Measurements from ENCODE around the gene USP17L11. TPM values are rescaled to one million over a fixed set of nuclear protein-coding genes. Genes with fewer than 3 reads are reported as not detected.
"Not testable (repeated sequence)": the region's sequence is repeated elsewhere in the genome, so short reads cannot be mapped to it uniquely, and the experiment has no call there.

The USP17L11 gene
- total RNA-seq = not detected
- polyA plus RNA-seq = not detected

DNA sequence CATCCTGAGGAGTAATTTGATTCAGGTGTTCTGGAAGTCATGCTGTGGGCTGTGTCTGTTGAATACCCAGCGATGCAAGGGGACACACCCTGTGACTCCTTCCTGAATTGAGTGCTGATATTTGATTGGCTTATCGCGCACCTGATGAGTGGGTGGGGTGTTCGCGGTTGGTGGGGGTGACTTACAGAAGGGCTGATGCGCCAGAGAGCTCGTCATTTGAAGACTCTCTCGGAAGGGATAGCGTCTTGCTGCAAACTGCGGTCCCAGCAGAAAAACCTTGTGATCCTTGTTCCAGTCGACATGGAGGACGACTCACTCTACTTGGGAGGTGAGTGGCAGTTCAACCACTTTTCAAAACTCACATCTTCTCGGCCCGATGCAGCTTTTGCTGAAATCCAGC lies at the start of gene USP17L11:
TSS of gene USP17L11 (plus strand) at position 301 of the 400 bp plus-strand sequence. CDS start at position 301, 0 bp downstream.
- not testable (repeated sequence) for ATAC-seq (ENCODE audit: low read depth in 2 of 2); H3K27me3 ChIP-seq (ENCODE audit: control insufficient read depth, insufficient read depth, low read length); H3K36me3 Mint-ChIP-seq; H3K4me3 Mint-ChIP-seq; DNase-seq; H3K4me3 ChIP-seq (ENCODE audit: low read depth, low read length); H3K36me3 ChIP-seq (ENCODE audit: control insufficient read depth, insufficient read depth, low read length); H3K27ac Mint-ChIP-seq; H3K9me3 ChIP-seq (ENCODE audit: control insufficient read depth in 2 of 2, low read length in 2 of 2); H3K4me1 Mint-ChIP-seq; H3K27me3 Mint-ChIP-seq; H3K27ac ChIP-seq (ENCODE audit: insufficient read depth, low read length, poor library complexity, severe bottlenecking); H3K9me3 Mint-ChIP-seq; H3K4me1 ChIP-seq (ENCODE audit: control insufficient read depth, insufficient read depth, low read length, poor library complexity, severe bottlenecking)

GRCh38 chr4:9165990-9166389 lies 49.2 kb upstream of the USP17L11 start:
- not testable (repeated sequence) for ATAC-seq (ENCODE audit: low read depth in 2 of 2); H3K27me3 ChIP-seq (ENCODE audit: control insufficient read depth, insufficient read depth, low read length); H3K4me3 ChIP-seq (ENCODE audit: low read depth, low read length); H3K9me3 ChIP-seq (ENCODE audit: control insufficient read depth in 2 of 2, low read length in 2 of 2); H3K36me3 ChIP-seq (ENCODE audit: control insufficient read depth, insufficient read depth, low read length); H3K27ac Mint-ChIP-seq; H3K4me1 ChIP-seq (ENCODE audit: control insufficient read depth, insufficient read depth, low read length, poor library complexity, severe bottlenecking); H3K27ac ChIP-seq (ENCODE audit: insufficient read depth, low read length, poor library complexity, severe bottlenecking); H3K9me3 Mint-ChIP-seq; DNase-seq; H3K4me1 Mint-ChIP-seq; H3K36me3 Mint-ChIP-seq; H3K27me3 Mint-ChIP-seq
- H3K4me3 Mint-ChIP-seq = peak overlapping the region in 1 of 4 donors; percentile 32

DNA sequence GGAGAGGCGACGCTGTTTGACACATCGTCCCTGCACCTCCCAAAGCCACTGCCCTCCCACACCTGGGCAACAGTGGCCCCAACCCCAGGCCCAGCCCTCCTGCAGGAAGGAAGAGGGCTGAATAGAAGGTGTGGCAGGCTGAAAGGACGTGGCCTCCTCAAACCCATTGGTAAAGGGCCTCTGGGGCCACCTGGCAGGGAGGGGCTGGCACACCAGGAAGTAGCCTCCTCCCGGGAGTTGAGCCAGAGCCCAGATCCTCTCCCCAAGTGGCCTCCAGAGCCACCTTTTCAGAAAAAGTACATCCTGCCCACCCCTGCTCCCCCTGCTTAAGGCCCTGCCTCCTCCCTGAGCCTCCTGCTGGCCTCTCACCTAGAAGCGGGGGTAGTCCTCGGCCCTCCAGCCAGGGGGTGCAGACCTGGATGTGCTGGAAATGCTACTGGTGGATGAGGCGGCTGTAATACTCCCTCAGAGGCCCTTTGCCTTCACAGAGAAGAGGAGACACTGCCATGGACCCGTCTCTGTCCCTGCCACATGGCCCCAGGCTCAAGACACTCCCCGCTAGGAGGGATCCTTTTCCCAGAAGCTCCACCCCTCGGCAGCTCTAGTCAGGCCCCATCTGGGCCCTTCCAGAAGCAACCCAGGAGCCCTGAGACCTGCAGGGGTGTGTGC lies 45.3 kb upstream of the USP17L11 start, which contains the start of gene FAM90A26:
TSS of gene FAM90A26 (plus strand) at position 619 of the 669 bp plus-strand sequence. CDS start 2,764 bp downstream, outside the sequence.
- not testable (repeated sequence) for H3K27me3 ChIP-seq (ENCODE audit: control insufficient read depth, insufficient read depth, low read length); H3K9me3 ChIP-seq (ENCODE audit: control insufficient read depth in 2 of 2, low read length in 2 of 2); H3K9me3 Mint-ChIP-seq; H3K4me1 ChIP-seq (ENCODE audit: control insufficient read depth, insufficient read depth, low read length, poor library complexity, severe bottlenecking); ATAC-seq (ENCODE audit: low read depth in 2 of 2); H3K4me1 Mint-ChIP-seq; H3K4me3 ChIP-seq (ENCODE audit: low read depth, low read length); H3K36me3 Mint-ChIP-seq; H3K27ac ChIP-seq (ENCODE audit: insufficient read depth, low read length, poor library complexity, severe bottlenecking); H3K27ac Mint-ChIP-seq; DNase-seq; H3K27me3 Mint-ChIP-seq; H3K36me3 ChIP-seq (ENCODE audit: control insufficient read depth, insufficient read depth, low read length); H3K4me3 Mint-ChIP-seq

DNA sequence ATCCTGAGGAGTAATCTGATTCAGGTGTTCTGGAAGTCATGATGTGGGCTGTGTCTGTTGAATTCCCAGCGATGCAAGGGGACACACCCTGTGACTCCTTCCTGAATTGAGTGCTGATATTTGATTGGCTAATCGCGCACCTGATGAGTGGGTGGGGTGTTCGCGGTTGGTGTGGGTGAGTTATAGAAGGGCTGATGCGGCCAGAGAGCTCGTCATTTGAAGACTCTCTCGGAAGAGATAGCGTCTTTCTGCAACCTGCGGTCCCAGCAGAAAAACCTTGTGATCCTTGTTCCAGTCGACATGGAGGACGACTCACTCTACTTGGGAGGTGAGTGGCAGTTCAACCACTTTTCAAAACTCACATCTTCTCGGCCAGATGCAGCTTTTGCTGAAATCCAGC lies 4.8 kb upstream of the USP17L11 start, which contains the start of gene USP17L10:
TSS of gene USP17L10 (plus strand) at position 301 of the 400 bp plus-strand sequence. CDS start at position 301, 0 bp downstream.
- DNase-seq; ATAC-seq (ENCODE audit: low read depth in 2 of 2); H3K4me3 Mint-ChIP-seq; H3K9me3 Mint-ChIP-seq; H3K27me3 ChIP-seq (ENCODE audit: control insufficient read depth, insufficient read depth, low read length); H3K27ac ChIP-seq (ENCODE audit: insufficient read depth, low read length, poor library complexity, severe bottlenecking); H3K4me1 Mint-ChIP-seq; H3K9me3 ChIP-seq (ENCODE audit: control insufficient read depth in 2 of 2, low read length in 2 of 2); H3K27ac Mint-ChIP-seq; H3K27me3 Mint-ChIP-seq; H3K4me1 ChIP-seq (ENCODE audit: control insufficient read depth, insufficient read depth, low read length, poor library complexity, severe bottlenecking); H3K4me3 ChIP-seq (ENCODE audit: low read depth, low read length); H3K36me3 ChIP-seq (ENCODE audit: control insufficient read depth, insufficient read depth, low read length); H3K36me3 Mint-ChIP-seq: not testable (repeated sequence)

DNA sequence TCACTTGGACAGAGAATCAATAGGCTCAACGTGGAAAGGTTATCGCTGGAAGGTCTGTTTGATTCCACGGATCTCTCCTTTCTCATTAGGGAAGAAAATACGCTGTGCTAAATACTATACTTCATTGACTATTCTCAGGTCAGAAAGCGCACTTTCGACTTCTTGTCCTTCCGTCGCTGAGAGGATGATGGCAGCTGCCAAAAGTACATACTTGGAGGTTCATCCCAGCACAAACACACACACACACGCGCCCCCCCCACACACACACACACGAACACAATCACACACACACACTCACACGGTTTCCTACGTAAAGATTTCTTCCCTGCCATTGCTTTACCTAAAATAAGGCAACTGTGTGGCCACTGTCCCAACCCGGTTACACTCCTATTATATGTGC lies 504 bp upstream of the USP17L11 start:
- H3K36me3 ChIP-seq (ENCODE audit: control insufficient read depth, insufficient read depth, low read length); H3K4me1 ChIP-seq (ENCODE audit: control insufficient read depth, insufficient read depth, low read length, poor library complexity, severe bottlenecking); ATAC-seq (ENCODE audit: low read depth in 2 of 2); H3K27ac Mint-ChIP-seq; H3K9me3 Mint-ChIP-seq; H3K36me3 Mint-ChIP-seq; H3K4me1 Mint-ChIP-seq; H3K4me3 Mint-ChIP-seq; H3K27me3 Mint-ChIP-seq; H3K4me3 ChIP-seq (ENCODE audit: low read depth, low read length); H3K27me3 ChIP-seq (ENCODE audit: control insufficient read depth, insufficient read depth, low read length); DNase-seq; H3K9me3 ChIP-seq (ENCODE audit: control insufficient read depth in 2 of 2, low read length in 2 of 2); H3K27ac ChIP-seq (ENCODE audit: insufficient read depth, low read length, poor library complexity, severe bottlenecking): not testable (repeated sequence)

DNA sequence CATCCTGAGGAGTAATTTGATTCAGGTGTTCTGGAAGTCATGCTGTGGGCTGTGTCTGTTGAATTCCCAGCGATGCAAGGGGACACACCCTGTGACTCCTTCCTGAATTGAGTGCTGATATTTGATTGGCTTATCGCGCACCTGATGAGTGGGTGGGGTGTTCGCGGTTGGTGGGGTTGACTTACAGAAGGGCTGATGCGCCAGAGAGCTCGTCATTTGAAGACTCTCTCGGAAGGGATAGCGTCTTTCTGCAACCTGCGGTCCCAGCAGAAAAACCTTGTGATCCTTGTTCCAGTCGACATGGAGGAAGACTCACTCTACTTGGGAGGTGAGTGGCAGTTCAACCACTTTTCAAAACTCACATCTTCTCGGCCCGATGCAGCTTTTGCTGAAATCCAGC lies 4.6 kb downstream of the USP17L11 start, which contains the start of gene USP17L12:
TSS of gene USP17L12 (plus strand) at position 301 of the 400 bp plus-strand sequence. CDS start at position 301, 0 bp downstream.
- H3K4me1 ChIP-seq (ENCODE audit: control insufficient read depth, insufficient read depth, low read length, poor library complexity, severe bottlenecking); ATAC-seq (ENCODE audit: low read depth in 2 of 2); H3K27me3 ChIP-seq (ENCODE audit: control insufficient read depth, insufficient read depth, low read length); DNase-seq; H3K27ac ChIP-seq (ENCODE audit: insufficient read depth, low read length, poor library complexity, severe bottlenecking); H3K36me3 ChIP-seq (ENCODE audit: control insufficient read depth, insufficient read depth, low read length); H3K36me3 Mint-ChIP-seq; H3K27me3 Mint-ChIP-seq; H3K27ac Mint-ChIP-seq; H3K9me3 ChIP-seq (ENCODE audit: control insufficient read depth in 2 of 2, low read length in 2 of 2); H3K4me3 ChIP-seq (ENCODE audit: low read depth, low read length); H3K4me3 Mint-ChIP-seq; H3K4me1 Mint-ChIP-seq; H3K9me3 Mint-ChIP-seq: not testable (repeated sequence)

GRCh38 chr4:9224596-9224995 lies 9.4 kb downstream of the USP17L11 start, which contains the start of gene USP17L13:
Gene USP17L13 (plus strand): TSS chr4:9224896. CDS start chr4:9224896, 0 bp downstream.
- not testable (repeated sequence) for H3K27me3 Mint-ChIP-seq; H3K27me3 ChIP-seq (ENCODE audit: control insufficient read depth, insufficient read depth, low read length); H3K27ac Mint-ChIP-seq; H3K36me3 ChIP-seq (ENCODE audit: control insufficient read depth, insufficient read depth, low read length); H3K27ac ChIP-seq (ENCODE audit: insufficient read depth, low read length, poor library complexity, severe bottlenecking); ATAC-seq (ENCODE audit: low read depth in 2 of 2); H3K9me3 ChIP-seq (ENCODE audit: control insufficient read depth in 2 of 2, low read length in 2 of 2); H3K4me1 ChIP-seq (ENCODE audit: control insufficient read depth, insufficient read depth, low read length, poor library complexity, severe bottlenecking); H3K4me1 Mint-ChIP-seq; H3K4me3 ChIP-seq (ENCODE audit: low read depth, low read length); H3K4me3 Mint-ChIP-seq; H3K36me3 Mint-ChIP-seq; DNase-seq; H3K9me3 Mint-ChIP-seq

DNA sequence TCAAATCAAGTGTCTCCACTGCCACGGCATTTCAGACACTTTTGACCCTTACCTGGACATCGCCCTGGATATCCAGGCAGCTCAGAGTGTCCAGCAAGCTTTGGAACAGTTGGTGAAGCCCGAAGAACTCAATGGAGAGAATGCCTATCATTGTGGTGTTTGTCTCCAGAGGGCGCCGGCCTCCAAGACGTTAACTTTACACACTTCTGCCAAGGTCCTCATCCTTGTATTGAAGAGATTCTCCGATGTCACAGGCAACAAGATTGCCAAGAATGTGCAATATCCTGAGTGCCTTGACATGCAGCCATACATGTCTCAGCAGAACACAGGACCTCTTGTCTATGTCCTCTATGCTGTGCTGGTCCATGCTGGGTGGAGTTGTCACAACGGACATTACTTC lies 15.0 kb downstream of the USP17L11 start:
- not testable (repeated sequence) for H3K4me1 ChIP-seq (ENCODE audit: control insufficient read depth, insufficient read depth, low read length, poor library complexity, severe bottlenecking); H3K36me3 Mint-ChIP-seq; H3K4me3 Mint-ChIP-seq; DNase-seq; H3K4me3 ChIP-seq (ENCODE audit: low read depth, low read length); H3K9me3 ChIP-seq (ENCODE audit: control insufficient read depth in 2 of 2, low read length in 2 of 2); H3K27ac ChIP-seq (ENCODE audit: insufficient read depth, low read length, poor library complexity, severe bottlenecking); H3K27me3 ChIP-seq (ENCODE audit: control insufficient read depth, insufficient read depth, low read length); H3K9me3 Mint-ChIP-seq; H3K36me3 ChIP-seq (ENCODE audit: control insufficient read depth, insufficient read depth, low read length); ATAC-seq (ENCODE audit: low read depth in 2 of 2); H3K27ac Mint-ChIP-seq; H3K27me3 Mint-ChIP-seq; H3K4me1 Mint-ChIP-seq

All from CD4-positive, CD25-positive, alpha-beta regulatory T cell (primary cell).